ENCODE measurements around the gene CD44.
"Not testable (repeated sequence)": the region's sequence is repeated elsewhere in the genome, so short reads cannot be mapped to it uniquely, and the experiment has no call there.

The CD44 gene

GRCh38 chr11:35214226-35214770 lies 75.3 kb downstream of the CD44 start:
- no peak for DNase-seq (ENCODE audit: low read depth)

DNA sequence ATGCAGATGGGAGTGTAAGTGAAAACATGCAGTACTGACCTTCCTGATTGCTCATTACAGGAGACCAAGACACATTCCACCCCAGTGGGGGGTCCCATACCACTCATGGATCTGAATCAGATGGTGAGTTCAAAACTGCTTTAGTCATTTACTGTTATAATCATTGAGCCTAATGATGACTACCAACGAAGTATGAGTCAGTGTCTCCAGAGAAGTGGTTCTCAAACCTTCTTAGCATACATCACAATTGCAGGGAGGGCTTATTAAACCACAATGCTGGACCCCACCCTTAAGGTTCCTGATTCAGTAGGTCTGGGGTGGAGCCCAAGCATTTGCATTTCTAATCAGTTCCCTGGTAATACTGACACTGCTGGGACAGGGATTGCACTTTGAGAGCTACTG lies 75.8 kb downstream of the CD44 start:
- no peak for DNase-seq (ENCODE audit: low read depth)

GRCh38 chr11:35215945-35216344 lies 77.0 kb downstream of the CD44 start:
- no peak for DNase-seq (ENCODE audit: low read depth)

GRCh38 chr11:35216962-35217678 lies 78.1 kb downstream of the CD44 start:
- no peak for DNase-seq (ENCODE audit: low read depth)

DNA sequence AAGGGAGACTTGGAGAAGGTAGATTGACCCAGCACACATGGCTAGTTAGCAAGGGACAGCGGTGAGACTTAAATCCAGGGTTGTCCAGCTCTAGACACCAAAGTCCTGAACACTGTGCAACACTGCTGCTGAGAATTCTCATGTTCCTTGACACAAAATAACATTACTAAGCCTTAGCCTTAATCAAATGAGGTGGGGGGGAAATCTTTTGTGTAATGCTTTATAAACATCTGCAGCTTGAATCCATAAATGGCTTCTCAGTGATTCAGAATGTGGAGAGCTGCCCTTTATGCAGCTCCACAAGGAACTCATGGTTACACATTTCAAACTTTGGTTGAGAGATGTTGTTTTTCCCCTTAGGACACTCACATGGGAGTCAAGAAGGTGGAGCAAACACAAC lies 80.0 kb downstream of the CD44 start:
- no peak for DNase-seq (ENCODE audit: low read depth)

GRCh38 chr11:35223371-35223796 lies 84.4 kb downstream of the CD44 start:
- DNase-seq (ENCODE audit: low read depth), result no peak

GRCh38 chr11:35223991-35224390 lies 85.0 kb downstream of the CD44 start:
- DNase-seq (ENCODE audit: low read depth), result no peak

GRCh38 chr11:35225946-35226520 lies 87.1 kb downstream of the CD44 start:
- DNase-seq (ENCODE audit: low read depth), result no peak

- not testable (repeated sequence) for DNase-seq (ENCODE audit: low read depth)
Measured at GRCh38 chr11:35226756-35227155, 87.8 kb downstream of the CD44 start.

DNA sequence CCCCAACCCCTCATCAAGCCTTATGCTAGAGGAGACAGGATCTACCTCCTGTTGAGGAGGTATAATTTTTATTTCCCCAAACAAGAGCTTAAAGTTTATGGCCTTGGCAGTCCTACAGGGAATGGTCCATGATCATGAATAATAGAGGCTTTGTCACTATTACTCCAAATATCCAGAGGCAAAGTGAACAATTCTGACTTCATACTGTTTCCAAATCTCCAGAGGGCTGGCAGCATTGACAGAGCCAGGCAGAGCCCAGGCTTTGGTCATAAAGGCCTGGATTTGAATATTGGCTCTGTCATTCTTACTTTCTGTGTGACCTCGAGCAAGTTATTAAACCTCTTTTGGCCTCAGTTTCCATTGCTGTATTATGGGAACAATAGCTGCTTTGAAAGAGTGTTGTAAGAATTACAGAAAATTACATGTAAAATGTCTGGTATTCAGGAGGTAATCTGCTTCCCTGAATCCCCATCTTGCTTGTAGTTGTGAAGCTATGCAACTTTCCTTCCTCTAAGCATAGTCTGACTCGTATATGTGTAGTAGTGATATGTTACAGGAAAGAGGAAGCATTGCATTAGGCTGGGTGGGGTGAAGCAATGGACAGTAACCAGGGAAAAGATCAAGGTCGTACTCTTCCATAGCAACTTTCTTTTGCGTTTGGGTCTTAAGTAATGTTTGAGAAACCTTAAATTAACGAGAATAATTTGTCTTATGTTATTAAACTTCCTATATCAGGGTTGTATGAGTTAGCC lies 88.8 kb downstream of the CD44 start:
- DNase-seq (ENCODE audit: low read depth), result no peak

- no peak for DNase-seq (ENCODE audit: low read depth)
Measured at GRCh38 chr11:35228328-35228725, 89.4 kb downstream of the CD44 start.

DNA sequence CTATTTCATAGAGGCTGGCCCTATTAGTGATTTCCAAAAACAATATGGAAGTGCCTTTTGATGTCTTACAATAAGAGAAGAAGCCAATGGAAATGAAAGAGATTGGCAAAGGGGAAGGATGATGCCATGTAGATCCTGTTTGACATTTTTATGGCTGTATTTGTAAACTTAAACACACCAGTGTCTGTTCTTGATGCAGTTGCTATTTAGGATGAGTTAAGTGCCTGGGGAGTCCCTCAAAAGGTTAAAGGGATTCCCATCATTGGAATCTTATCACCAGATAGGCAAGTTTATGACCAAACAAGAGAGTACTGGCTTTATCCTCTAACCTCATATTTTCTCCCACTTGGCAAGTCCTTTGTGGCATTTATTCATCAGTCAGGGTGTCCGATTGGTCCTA lies 91.4 kb downstream of the CD44 start:
- no peak for DNase-seq (ENCODE audit: low read depth)

GRCh38 chr11:35231076-35231860 lies 92.3 kb downstream of the CD44 start:
- DNase-seq (ENCODE audit: low read depth), result no peak

DNA sequence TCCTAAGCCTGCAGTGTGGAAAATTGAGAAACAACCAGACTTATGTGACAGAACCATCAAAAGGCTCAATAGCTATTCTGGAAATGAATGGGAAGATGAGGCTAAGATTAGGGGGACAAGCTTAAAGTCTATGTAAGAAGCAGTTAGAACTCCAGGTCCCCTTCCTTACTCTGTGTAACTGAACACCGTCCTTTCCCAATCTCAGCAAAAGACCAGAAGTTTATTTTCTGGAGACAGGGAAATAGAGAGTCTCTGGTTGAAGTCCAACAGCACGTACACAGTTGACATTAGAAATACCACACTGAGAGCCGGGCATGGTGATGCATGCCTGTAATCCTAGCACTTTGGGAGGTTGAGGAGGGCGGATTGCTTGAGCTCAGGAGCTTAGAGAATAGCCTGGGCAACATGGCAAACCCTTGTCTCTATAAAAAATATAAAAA lies 93.9 kb downstream of the CD44 start:
- no peak for DNase-seq (ENCODE audit: low read depth)

- DNase-seq (ENCODE audit: low read depth), result no peak
Measured at GRCh38 chr11:35233518-35233917, 94.5 kb downstream of the CD44 start.

- no peak for DNase-seq (ENCODE audit: low read depth)
Measured at GRCh38 chr11:35234460-35235156, 95.6 kb downstream of the CD44 start.

- DNase-seq (ENCODE audit: low read depth), result no peak
Measured at GRCh38 chr11:35235157-35235468, 96.1 kb downstream of the CD44 start.

DNA sequence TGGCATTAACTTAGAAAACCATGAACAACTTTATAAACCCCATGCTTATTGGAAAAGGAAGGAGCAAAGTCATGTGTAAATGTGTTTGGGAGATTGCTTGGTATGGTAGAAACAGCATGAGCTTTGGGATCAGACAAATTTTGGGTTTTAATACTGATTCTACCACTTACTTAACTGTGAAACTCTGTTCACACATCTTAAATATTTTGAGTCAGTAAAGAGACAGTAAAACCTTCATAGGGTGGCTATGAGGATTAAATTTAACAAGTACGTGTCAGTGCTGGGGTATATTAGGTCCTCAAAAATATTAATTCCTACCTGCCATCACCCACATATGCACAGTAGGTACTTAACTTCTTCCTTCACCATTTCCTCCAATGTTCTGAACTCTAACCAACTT lies 96.5 kb downstream of the CD44 start:
- no peak for DNase-seq (ENCODE audit: low read depth)

GRCh38 chr11:35235936-35236666 lies 97.1 kb downstream of the CD44 start:
- DNase-seq (ENCODE audit: low read depth), result peak; percentile 26

GRCh38 chr11:35236667-35237003 lies 97.7 kb downstream of the CD44 start:
- no peak for DNase-seq (ENCODE audit: low read depth)

GRCh38 chr11:35237351-35237750 lies 98.4 kb downstream of the CD44 start:
- DNase-seq (ENCODE audit: low read depth), result no peak
